ENCODE data around the gene ART3.
A peak's percentile ranks its signal among the peaks of the same experiment; 100 is the strongest.
"Not testable (repeated sequence)": the region's sequence is repeated elsewhere in the genome, so short reads cannot be mapped to it uniquely, and the experiment has no call there.

ART3 gene, protein sequence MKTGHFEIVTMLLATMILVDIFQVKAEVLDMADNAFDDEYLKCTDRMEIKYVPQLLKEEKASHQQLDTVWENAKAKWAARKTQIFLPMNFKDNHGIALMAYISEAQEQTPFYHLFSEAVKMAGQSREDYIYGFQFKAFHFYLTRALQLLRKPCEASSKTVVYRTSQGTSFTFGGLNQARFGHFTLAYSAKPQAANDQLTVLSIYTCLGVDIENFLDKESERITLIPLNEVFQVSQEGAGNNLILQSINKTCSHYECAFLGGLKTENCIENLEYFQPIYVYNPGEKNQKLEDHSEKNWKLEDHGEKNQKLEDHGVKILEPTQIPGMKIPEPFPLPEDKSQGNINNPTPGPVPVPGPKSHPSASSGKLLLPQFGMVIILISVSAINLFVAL

DNA sequence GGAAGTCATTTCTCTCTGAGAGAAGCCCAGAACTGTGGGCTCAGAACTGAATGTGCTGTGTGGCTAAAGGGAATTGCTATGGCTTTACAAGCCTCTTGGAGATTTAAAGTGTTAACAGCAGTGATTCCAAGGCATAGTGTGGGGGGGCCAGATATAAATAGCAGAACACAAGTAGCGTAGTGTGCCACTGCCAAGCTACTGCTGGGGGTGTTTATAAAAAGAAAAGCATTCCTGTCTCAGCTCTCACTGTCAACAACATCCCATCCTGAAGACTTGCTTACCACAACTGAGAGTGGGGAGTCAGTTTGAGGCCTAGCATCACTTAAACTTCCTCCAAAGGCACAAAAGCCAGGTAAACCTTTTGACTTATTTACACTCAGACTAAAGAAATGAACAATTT, at the start of gene ART3:
Gene ART3 (plus strand): TSS at position 242 of the 400 bp plus-strand sequence. CDS start 1,181 bp downstream, outside the sequence.
- DNase-seq, result no peak

DNA sequence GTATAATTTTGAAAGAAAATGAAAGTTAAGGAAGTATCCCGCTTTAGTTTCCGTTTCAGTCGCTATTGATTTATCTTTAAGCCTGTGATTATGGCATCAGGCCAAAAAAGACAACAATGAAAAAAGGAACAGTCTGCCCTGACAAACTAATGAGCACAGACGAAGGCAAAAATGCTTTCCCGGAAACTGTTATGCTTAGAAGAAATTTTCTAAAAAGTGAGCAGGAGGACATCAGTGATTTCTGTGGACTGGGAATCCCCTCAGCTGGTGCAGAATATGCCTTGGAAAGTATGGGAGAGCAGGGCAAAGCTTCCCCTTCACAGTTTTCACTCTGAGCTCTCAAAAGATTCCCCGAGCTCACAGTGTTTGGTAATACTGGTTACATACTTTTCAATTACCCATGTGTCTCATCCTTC, 46.2 kb upstream of the ART3 start:
- peak; percentile 2 to 8 for DNase-seq

DNA sequence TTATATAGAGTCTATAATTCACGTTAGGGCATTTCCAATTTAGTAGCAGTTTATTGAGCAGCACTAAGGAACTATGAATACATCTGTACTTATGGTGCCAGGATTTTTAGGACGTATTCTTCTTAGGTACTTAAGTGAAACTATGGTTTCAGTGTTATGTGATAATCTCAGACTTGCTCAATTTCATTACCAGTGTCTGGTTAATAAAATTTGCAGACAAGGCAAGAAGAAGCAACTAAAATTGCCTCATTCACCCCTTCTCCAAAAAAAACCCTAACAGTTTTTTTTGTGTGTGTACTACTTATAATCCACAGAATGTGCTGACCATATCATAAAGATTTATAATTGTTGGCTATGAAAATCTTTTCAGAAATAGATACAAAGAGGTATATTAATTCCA, 45.2 kb upstream of the ART3 start:
- DNase-seq, result no peak

DNA sequence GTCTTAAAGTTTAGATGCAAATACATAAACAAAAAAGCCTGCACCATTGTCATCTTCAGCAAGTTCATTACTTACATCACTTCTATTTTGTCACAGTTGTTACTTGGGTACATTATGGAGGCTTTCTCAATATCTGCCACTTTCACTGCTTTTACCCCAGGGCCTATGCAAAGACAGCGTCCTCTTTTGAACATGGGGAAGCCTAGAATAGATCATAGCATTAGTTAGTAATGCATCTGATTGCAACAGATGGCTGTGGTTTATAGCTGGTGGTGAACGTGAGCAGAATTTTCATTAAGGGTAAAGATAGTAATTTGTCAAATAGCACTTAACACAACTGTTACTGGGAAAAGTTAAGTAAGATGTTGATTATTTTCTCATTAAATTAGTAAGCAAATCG, 39.4 kb upstream of the ART3 start:
- DNase-seq, result no peak

DNA sequence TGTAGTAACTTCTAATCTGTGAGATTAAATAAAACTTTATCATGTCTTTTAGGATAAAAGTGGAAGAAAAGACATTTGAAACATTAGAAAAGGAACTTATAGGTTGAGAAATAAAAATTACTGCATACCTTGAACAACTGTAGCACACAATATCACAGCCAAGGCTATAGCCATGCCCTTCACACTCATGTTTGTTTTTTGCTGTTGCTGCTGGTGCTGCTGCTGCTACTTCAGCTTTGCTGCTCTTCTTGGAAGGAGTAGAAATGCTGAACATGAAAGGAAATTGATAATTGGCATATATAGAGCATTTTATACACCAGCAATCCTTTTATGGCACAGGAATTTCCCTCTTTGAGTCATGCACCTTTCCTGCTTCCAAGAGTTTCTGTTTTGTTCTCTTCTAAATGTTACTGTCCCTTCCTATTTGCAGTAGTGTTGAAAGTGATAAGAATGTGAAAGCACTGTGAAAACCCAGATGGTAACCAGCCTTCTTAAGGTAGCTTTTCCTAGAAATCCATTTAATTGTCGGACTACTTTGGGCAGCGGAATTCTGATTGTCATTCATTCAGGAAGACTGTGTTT, 38.6 kb upstream of the ART3 start, which contains the start of gene CXCL11:
Gene CXCL11 (minus strand): TSS at position 272 of the 582 bp plus-strand sequence. CDS start 83 bp downstream, at position 189.
- no peak for DNase-seq

DNA sequence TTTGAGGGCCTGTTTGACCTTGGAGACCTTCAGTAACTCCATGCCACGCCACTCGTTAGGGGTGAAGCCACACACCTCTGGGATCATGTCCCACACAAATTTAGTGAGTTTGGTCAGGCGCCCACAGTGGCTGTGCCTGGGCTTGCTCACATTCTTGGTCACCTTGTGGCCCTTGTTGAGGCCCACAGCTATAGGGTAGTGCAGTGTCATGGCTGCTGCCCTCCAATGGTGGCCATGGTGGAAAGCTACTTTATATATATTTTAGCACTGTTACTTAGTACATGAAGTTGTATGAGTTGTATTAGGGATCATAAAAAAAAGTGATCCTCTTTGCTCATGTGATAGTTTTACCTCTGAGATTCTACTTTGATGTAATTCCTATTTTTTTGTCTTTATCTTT, 37.7 kb upstream of the ART3 start:
- no peak for DNase-seq

DNA sequence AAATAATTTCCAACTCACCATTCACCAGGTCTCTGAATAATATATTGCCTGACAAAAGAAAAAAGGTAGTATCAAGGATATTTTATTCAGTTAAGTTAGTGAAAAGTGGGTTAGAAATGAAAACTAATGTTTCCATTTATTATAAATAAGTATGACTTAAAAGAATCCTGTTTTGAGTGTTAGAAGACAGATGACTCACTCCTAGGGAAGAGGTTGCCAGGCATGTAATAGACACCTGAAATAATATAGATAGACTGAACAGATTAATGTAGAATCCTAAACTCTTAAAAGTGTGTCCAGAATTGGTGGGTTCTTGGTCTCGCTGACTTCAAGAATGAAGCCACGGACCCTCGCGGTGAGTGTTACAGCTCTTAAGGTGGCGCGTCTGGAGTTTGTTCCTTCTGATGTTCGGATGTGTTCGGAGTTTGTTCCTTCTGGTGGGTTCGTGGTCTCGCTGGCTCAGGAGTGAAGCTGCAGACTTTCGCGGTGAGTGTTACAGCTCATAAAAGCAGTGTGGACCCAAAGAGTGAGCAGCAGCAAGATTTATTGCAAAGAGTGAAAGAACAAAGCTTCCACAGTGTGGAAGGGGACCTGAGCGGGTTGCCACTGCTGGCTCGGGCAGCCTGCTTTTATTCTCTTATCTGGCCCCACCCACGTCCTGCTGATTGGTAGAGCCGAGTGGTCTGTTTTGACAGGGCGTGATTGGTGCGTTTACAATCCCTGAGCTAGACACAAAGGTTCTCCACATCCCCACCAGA, 32.1 kb upstream of the ART3 start:
- not testable (repeated sequence) for DNase-seq

DNA sequence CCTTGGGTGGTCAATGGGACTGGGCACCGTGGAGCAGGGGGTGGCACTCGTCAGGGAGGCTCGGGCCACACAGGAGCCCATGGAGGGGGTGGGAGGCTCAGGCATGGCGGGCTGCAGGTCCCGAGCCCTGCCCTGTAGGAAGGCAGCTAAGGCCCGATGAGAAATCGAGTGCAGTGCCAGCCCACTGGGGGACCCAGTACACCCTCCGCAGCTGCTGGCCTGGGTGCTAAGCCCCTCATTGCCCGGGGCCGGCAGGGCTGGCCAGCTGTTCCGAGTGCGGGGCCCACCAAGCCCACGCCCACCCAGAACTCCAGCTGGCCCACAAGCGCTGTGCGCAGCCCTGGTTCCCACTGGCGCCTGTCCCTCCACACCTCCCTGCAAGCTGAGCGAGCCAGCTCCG, 31.2 kb upstream of the ART3 start:
- not testable (repeated sequence) for DNase-seq

DNA sequence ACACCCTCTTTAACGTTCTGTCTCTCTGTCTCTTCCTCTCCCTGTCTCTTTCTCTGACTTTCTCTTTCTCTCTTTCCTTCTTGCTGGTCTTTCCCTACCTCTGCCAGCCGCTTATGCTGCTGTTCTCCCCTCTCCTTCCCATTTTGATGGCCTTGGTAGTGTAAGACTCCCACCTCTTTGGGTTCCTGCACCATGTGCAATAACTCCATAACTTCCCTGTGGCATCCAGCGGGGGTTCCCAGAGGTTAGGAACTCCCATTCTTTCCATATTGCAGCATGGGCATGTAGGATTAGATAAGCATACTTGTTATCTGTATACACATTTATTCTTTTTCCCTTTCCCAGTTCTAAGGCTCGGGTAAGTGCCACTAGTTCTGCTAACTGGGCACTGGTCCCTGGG, 29.8 kb upstream of the ART3 start:
- DNase-seq, result not testable (repeated sequence)

DNA sequence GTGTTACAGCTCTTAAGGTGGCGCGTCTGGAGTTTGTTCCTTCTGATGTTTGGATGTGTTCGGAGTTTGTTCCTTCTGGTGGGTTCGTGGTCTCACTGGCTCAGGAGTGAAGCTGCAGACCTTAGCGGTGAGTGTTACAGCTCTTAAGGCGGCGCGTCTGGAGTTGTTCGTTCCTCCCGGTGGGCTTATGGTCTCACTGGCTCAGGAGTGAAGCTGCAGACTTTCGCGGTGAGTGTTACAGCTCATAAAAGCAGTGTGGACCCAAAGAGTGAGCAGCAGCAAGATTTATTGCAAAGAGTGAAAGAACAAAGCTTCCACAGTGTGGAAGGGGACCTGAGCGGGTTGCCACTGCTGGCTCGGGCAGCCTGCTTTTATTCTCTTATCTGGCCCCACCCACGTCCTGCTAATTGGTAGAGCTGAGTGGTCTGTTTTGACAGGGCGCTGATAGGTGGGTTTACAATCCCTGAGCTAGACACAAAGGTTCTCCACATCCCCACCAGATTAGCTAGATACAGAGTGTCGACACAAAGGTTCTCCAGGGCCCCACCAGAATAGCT, 24.6 kb upstream of the ART3 start:
- not testable (repeated sequence) for DNase-seq

DNA sequence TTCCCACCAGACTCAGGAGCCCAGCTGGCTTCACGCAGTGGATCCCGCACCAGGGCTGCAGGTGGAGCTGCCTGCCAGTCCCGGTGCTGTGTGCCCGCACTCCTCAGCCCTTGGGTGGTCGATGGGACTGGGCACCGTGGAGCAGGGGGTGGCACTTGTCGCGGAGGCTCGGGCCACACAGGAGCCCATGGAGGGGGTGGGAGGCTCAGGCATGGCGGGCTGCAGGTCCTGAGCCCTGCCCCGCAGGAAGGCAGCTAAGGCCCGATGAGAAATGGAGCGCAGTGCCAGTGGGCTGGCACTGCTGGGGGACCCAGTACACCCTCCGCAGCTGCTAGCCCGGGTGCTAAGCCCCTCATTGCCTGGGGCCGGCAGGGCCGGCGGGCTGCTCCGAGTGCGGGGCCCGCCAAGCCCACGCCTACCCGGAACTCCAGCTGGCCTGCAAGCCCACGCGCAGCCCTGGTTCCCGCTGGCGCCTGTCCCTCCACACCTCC, 23.9 kb upstream of the ART3 start:
- not testable (repeated sequence) for DNase-seq

DNA sequence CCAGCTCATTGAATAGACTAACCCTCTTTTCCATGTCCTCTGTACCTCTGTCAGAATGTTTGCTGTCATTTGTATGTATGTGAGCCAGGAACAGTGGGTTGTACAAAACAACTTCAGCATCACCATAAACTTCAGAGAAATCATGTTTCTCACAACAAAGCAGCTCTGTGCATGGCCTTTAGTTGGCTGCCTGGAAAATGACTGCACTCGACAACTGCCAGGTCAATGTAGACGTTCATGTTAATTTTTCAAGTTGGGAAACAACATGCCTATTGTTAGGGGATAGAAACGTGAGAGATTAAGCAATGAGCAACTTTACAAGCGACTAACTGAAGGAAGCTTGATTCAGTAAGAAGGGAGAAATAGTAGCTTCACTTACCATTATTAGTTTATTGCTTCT, 20.8 kb upstream of the ART3 start:
- no peak for DNase-seq

DNA sequence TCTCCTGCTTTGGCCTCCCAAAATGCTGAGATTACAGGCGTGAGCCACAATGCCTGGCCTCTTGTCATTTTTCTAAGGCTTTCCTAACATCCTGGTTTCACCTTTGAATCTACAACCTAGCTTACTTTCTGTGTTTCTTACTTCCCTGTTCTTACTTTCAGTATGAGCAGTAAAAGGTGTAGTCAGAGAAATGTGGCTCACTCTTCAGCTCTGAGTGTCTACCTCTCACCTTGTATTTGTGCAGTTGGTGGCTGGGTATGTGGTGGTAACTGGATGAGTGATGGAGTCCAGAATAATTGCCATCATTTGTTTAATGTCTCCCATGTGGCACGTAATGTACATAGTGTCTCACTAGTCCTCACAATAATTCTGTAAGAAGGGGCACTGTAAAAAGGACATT, 19.5 kb upstream of the ART3 start:
- no peak for DNase-seq

DNA sequence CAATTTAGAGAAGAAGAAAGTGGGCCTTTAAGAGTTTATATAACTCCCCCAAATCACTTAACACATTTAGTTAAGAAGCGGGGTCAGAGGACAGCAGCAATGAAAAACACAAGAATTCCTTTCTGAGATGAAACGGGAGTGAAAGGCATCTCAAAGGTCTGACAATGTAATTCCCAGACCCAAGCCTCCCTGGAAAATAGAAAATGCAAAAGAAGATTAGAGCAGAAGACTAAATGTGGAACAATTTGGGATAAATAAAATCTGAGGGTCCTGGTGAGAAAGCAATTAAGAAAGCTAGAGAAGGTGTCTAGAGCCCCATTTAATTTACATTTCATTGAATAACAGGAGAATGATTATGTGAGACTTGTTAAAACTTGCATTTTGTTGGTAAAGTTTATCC, 19.1 kb upstream of the ART3 start:
- no peak for DNase-seq

DNA sequence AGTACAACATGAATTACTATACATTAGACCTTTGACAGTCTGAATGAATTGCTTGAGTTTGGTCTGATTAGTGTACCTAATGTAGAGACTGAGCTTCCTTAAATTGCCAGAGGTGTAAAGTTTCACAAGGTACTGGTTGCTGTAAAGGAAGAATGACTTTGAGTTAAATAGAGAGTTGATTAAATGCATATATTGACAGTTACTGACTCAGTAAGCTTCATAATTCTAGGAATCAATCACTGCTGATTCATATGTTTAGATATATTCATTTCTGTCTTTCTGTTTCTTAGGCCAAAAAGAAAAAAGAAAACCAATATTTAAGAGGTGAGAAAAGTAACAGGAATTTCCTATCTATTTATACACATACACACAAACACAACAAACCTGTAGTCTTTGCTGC, 16.2 kb upstream of the ART3 start:
- DNase-seq, result no peak

DNA sequence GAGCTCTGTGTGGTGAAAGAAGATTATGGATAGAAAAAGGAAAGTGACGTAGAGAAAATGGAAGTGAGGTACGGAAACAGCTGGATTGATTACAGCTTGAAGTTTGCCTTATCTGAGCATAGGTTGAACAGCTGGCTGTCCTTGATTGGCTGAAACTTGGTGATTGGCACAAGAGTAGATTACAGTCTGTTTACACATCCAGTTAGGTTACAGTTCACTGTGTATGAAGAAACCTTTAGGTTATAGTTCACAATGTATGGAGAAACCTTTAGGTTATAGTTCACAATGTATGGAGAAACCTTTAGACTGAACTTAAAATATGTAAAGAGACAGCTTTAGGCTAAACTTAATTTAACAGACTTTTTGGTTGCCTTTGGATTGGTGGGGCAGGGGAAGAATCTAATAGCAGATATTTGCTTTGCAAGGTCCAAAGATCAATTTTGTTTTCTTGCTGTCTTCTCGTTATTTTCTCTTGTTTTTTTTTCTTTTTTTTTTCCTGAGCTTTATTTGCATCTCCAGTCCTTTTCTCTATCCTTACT, 15.6 kb upstream of the ART3 start:
- DNase-seq, result no peak

DNA sequence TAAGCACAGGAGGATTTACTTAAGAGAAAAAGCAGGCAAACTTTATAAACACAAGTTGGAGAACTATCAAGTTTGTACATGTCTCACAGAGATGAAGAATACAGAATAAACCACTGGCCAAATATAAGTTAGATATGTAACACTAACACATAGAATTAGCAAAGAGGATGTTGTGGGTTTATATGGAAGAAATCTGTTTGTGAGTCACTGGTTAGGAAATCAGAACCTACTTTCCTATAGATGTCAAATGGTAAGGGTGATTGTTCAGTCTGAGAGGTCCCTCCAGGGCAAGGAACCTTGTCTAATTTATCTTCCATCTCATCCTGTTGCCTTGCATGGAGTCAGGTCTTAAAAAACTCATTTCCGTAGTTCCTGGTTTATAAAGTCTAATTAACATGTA, 14.8 kb upstream of the ART3 start:
- DNase-seq, result no peak

DNA sequence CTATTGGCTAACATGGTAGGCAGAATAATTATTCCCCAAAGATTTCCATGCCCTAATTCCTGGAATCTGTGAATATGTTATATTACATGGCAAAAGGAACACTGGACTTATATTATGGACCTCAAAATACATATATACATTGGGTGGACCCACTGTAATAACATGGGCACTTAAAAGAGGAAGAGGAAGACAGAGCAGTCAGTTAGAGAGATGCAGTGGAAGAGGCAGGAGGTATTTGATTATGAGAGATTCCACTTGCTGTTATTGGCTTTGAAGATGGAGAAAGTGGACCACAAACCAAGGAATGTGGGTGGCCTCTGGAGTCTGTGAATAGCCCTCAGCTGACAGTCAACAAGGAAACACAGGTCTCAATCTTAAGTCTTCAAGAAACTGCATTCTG, 14.0 kb upstream of the ART3 start:
- DNase-seq, result no peak

DNA sequence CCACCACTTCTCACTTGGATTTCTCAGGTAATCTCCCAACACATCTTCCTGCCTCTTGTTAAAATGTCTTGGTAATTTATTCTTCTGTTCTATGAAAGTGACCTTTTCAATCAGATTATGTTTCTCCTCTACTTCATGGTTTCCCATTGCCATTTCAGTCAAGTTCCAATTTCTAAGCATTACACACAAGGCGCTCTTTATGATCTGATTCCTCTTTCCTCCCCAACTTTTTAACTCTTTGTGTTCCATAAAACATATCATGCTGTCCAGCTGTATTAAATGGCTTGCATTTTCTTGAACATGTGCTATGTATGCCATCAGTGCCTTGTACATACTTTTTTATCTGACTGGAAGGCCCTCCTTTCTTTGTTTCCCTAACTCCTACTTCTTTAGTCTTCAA, 13.1 kb upstream of the ART3 start:
- DNase-seq, result no peak

DNA sequence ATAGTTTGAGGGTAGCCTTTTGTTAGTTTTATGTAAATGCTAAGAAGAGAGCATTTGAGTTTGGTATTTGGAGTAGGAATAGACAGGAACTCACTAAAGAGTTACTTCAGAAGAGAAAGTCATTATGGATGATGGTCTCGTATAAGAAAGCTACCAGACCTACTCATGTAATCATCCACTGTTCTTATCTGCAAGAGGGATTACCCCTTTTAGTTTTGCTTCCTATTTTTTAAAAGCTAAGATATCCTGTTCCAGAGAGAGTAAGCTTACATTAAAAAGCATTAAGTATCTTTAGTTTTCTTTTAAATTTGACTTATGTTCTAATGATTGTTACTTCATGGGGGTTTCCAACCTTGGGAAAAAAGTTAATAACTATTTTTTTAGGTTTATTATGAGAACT, 12.5 kb upstream of the ART3 start:
- DNase-seq, result no peak

DNA sequence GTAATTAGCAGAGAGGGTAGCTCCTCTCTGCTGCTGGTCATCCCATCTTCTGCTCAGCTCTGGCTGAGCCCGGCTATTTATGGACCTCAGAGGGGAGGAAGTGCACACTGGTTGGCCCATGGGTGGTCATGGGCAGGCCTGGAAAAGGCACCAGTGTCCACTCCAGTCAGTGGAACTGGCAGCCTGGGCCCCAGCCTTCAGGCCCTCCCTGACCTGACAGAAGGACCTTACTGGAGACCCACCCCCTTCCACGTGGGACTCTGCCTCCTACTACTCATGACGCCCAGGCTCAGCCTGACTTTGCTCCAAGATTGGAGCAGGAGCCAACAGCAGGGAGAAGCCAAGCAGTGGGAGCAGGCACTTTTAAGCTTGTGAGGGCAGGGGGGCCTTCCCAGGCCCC, 8.0 kb upstream of the ART3 start:
- DNase-seq, result no peak

DNA sequence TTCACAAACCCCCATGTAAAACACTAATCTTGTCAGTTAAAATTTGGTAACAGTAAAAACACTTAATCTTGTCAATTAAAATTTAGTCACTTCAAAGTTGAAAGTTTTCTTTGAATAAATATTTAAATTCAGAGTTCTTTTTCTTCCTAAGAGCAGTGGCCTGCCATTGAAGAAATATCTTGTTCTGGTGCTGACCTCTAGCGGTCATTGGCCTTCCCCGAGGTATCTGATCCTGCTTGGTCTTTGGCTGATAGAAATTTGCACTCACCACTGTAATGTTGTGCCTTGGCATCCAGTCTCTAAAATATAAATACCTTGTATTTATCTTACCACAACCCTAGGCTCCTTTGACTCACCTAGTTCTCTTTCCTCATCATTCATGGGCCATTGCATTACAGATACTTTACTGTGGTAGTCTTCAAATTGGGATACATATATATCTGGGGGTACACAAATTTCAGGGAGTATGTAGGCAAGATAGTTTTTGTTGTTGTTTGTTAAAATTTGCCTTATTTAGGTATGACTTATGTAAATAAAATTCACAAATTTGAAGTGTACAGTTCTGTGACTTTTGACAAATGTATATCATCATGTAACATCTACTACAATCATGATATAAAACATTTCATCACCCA, 6.7 kb upstream of the ART3 start:
- DNase-seq, result peak; percentile 67 to 76

DNA sequence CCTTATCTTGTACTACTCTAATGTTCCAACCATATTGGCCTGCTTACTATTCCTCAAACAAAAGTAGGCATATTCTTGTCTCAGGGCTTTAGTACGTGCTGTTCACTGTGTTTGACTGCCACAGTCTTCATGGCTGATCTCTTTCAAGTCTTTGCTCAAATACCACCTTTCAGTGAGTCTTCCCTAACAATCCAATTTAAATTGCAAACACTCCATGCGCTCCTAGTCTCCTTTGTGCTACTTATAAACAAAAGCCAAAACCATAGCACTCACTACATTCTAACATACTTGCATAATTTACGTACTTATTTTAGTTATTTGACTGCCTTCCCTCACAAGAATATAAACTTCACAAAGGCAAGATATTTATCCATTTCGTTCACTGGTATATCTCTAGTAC, 1.7 kb upstream of the ART3 start:
- no peak for DNase-seq

Data from activated CD4-positive, alpha-beta T cell treated with anti-CD3 and anti-CD28 coated beads for 4 hours (primary cell).